ENCODE measurements around the gene CHERP.

- TF ChIP-seq POLR2A (IDR thresholded peaks at IDR 0.05): no peak
- no peak for TF ChIP-seq CTCF (IDR thresholded peaks at IDR 0.05)
Observed at GRCh38 chr19:16576690-16577530, 34.7 kb upstream of the CHERP start.
